Measurements from ENCODE around the gene ARHGAP19. TPM values are rescaled to one million over a fixed set of nuclear protein-coding genes. Genes with fewer than 3 reads are reported as not detected.

Gene ARHGAP19
- total RNA-seq, 1 experiment from 2014 or later = 33.2 TPM

DNA sequence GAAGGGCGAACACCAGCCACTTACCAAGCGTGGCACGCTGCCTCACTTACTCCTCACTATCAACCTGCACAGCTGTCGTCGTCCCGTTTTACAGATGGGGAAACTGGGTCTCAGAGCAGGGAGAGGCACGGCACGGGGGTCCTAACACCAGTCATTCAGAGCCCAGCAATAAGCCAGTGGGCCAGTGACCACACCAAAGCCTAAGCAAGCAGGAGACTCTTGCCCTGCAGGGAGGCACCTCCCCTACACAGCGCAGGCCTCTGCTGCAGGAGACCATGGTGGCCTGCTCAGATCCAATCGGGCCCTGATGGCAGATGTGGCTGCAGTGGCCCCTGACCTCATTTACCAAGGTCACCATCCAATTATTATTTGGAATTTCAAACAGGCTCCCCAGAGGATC is 111.5 kb downstream of the ARHGAP19 start:
- no peaks in the 10 kb centered on the region; the same call in 1 of the 2 replicates for H3K4me1 ChIP-seq (ENCODE audit: insufficient read depth, low read length)
- no peak overlapping the region for H4K91ac ChIP-seq (ENCODE audit: insufficient read length, low read depth, low read length)
- H3K4ac ChIP-seq (ENCODE audit: low read depth, low read length) = no peak overlapping the region
- H2AFZ ChIP-seq (ENCODE audit: low read length) = no peak overlapping the region
- no peak overlapping the region for H3K27ac Mint-ChIP-seq
- no peak overlapping the region for H2BK5ac ChIP-seq (ENCODE audit: insufficient read length, low read length)
- no peak overlapping the region for H3K18ac ChIP-seq (ENCODE audit: insufficient read length, low read depth, low read length)
- H2AK5ac ChIP-seq (ENCODE audit: insufficient read length, low read length) = no peak overlapping the region
- H3K36me3 Mint-ChIP-seq (ENCODE audit: insufficient read depth in 1 of 3, low read depth in 3 of 3) = no peaks in the 10 kb centered on the region; a peak in 2 of 7 replicates
- H3K4me1 Mint-ChIP-seq = peaks cover 15 to 24% of the 10 kb centered on the region in 2 experiments
- H4K5ac ChIP-seq (ENCODE audit: insufficient read length, low read depth, low read length) = no peak overlapping the region
- no peak overlapping the region for H4K8ac ChIP-seq (replicated peaks; ENCODE audit: insufficient read length, low read depth, low read length)
- H3K23me2 ChIP-seq (ENCODE audit: insufficient read length, low read depth, low read length, poor library complexity, severe bottlenecking) = peaks cover 15% of the 10 kb centered on the region
- DNase-seq = no peak
- no peak overlapping the region for H2BK12ac ChIP-seq (ENCODE audit: insufficient read length, low read depth, low read length)
- no peak overlapping the region for H3K14ac ChIP-seq (ENCODE audit: insufficient read depth, low read length)
- no peak overlapping the region for H3T11ph ChIP-seq (ENCODE audit: low read length)
- no peaks in the 10 kb centered on the region for H3K79me2 ChIP-seq (ENCODE audit: insufficient read depth, low read length)
- no peak overlapping the region for H2BK120ac ChIP-seq (ENCODE audit: low read depth, low read length, poor library complexity, severe bottlenecking)
- no peak overlapping the region for H3K4me2 ChIP-seq (ENCODE audit: insufficient read depth, insufficient read length, low read length)
- H3K9ac ChIP-seq (ENCODE audit: extremely low read depth, insufficient read length, low read length) = no peak overlapping the region
- H3K9me3 Mint-ChIP-seq = no peaks in the 10 kb centered on the region
- WGBS (ENCODE audit: extremely low coverage, insufficient read length, low lambda C conversion rate) = no CpG with 5 or more reads among the region's 10 CpGs
- no peak overlapping the region for H2BK15ac ChIP-seq (ENCODE audit: low read depth, low read length)
- no peak overlapping the region for H3K23ac ChIP-seq (ENCODE audit: insufficient read length, low read depth, low read length)
- no peaks in the 10 kb centered on the region for H3K79me1 ChIP-seq (ENCODE audit: insufficient read depth, low read depth, low read length, poor library complexity, severe bottlenecking)
- H3K27me3 ChIP-seq (ENCODE audit: insufficient read depth, low read length) = peaks cover 26% of the 10 kb centered on the region
- no peak overlapping the region for H2BK20ac ChIP-seq (ENCODE audit: low read depth, low read length, poor library complexity, severe bottlenecking)
- no peaks in the 10 kb centered on the region for H3K9me3 ChIP-seq (ENCODE audit: control insufficient read depth, low read depth, low read length)
- TF ChIP-seq, protein P1, sequence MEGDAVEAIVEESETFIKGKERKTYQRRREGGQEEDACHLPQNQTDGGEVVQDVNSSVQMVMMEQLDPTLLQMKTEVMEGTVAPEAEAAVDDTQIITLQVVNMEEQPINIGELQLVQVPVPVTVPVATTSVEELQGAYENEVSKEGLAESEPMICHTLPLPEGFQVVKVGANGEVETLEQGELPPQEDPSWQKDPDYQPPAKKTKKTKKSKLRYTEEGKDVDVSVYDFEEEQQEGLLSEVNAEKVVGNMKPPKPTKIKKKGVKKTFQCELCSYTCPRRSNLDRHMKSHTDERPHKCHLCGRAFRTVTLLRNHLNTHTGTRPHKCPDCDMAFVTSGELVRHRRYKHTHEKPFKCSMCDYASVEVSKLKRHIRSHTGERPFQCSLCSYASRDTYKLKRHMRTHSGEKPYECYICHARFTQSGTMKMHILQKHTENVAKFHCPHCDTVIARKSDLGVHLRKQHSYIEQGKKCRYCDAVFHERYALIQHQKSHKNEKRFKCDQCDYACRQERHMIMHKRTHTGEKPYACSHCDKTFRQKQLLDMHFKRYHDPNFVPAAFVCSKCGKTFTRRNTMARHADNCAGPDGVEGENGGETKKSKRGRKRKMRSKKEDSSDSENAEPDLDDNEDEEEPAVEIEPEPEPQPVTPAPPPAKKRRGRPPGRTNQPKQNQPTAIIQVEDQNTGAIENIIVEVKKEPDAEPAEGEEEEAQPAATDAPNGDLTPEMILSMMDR (conservative IDR thresholded peaks at IDR 0.05) = no peak
- peaks cover 62% of the 10 kb centered on the region for H3K27me3 Mint-ChIP-seq (ENCODE audit: low read depth)
- H3K27ac ChIP-seq (ENCODE audit: insufficient read length, low read depth, low read length) = no peak overlapping the region
- no peak overlapping the region for H3K56ac ChIP-seq (ENCODE audit: insufficient read length, low read depth, low read length)
- H4K20me1 ChIP-seq (ENCODE audit: control insufficient read depth, insufficient read depth, insufficient read length) = no peaks in the 10 kb centered on the region
- no peak overlapping the region for H3K4me3 Mint-ChIP-seq
